Mucosa of descending colon (tissue), 3 donors: Measurements from ENCODE around the gene NELL1. TPM values are rescaled to one million over a fixed set of nuclear protein-coding genes. Genes with fewer than 3 reads are reported as not detected.

ENCODE experiments used
- ATAC-seq: fragments of 200-7000 bp; cut with Tn5 transposase; one replicate; pipeline ENCODE4 v1.9.1; 2020; ENCODE audit warnings: mild to moderate bottlenecking, moderate library complexity
- DNase-seq, 3 donors: peaks; one replicate each; pipeline ENCODE4 v3.0.0-alpha.2; 2020
- H3K36me3 ChIP-seq: fragments of 200-600 bp; one replicate; pipeline ENCODE4 v1.8.0; 2021; ENCODE audit warnings: low read depth, mild to moderate bottlenecking
- H3K4me1 ChIP-seq: fragments of 200-600 bp; one replicate; pipeline ENCODE4 v1.8.0; 2021; ENCODE audit warnings: low read depth, mild to moderate bottlenecking
- H3K4me3 ChIP-seq: fragments of 200-600 bp; one replicate; pipeline ENCODE4 v1.8.0; 2021; ENCODE audit warnings: mild to moderate bottlenecking
- H3K9me3 ChIP-seq: fragments of 200-600 bp; one replicate; pipeline ENCODE4 v1.8.0; 2021; ENCODE audit warnings: mild to moderate bottlenecking
- intact Hi-C, 2 donors: fragments of 100-400 bp; cut with DNase I in 1 of 2; cut with micrococcal nuclease in 1 of 2; formaldehyde crosslinking; loops; one replicate each; pipeline versions ENCODE4 v1.11.0 to v1.11.1; 2022; cut with DNase I, micrococcal nuclease
- total RNA-seq, 3 donors: library from RNA; stranded (reverse); fragmentation: NEBNext Ultra II Directional in 2 of 3; extraction: Animal tissue kit (Norgen Biotek cat#: 25700) in 2 of 3; gene quantifications; one replicate each; pipeline versions ENCODE4 v1.2.1 to v1.2.4, GENCODE V29; 2021 to 2023
- TF ChIP-seq, protein P1 (sequence below): fragments of 200-600 bp; IDR thresholded peaks from one replicate; pipeline ENCODE4 v1.8.0; 2022; ENCODE audit warnings: antibody characterized with exemption, mild to moderate bottlenecking
- donor health status: DM: no; HTN: no; CAD: no; lungs with moderate emphysema.
- donor health status: DM: no; HTN: no; CAD: no.
- donor health status: DM: no; HTN: yes; CAD: no.

NELL1 gene
- total RNA-seq, 3 donors from 2014 or later: 0.20 to 0.73 (median 0.31) TPM

GRCh38 chr11:21614961-21615360, 945.6 kb downstream of the NELL1 start:
- H3K4me1 ChIP-seq: no peaks in the 10 kb centered on the region
- TF ChIP-seq, protein P1, sequence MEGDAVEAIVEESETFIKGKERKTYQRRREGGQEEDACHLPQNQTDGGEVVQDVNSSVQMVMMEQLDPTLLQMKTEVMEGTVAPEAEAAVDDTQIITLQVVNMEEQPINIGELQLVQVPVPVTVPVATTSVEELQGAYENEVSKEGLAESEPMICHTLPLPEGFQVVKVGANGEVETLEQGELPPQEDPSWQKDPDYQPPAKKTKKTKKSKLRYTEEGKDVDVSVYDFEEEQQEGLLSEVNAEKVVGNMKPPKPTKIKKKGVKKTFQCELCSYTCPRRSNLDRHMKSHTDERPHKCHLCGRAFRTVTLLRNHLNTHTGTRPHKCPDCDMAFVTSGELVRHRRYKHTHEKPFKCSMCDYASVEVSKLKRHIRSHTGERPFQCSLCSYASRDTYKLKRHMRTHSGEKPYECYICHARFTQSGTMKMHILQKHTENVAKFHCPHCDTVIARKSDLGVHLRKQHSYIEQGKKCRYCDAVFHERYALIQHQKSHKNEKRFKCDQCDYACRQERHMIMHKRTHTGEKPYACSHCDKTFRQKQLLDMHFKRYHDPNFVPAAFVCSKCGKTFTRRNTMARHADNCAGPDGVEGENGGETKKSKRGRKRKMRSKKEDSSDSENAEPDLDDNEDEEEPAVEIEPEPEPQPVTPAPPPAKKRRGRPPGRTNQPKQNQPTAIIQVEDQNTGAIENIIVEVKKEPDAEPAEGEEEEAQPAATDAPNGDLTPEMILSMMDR: no peak
- intact Hi-C loops: no loop called here
- H3K9me3 ChIP-seq: peaks cover 4% of the 10 kb centered on the region
- no peaks in the 10 kb centered on the region for H3K36me3 ChIP-seq
- DNase-seq (no peak), ATAC-seq (no peak)
- H3K4me3 ChIP-seq: no peak overlapping the region

GRCh38 chr11:21615955-21616371, 946.6 kb downstream of the NELL1 start:
- no peaks in the 10 kb centered on the region for H3K4me1 ChIP-seq
- no peaks in the 10 kb centered on the region for H3K36me3 ChIP-seq
- peaks cover 4% of the 10 kb centered on the region for H3K9me3 ChIP-seq
- ATAC-seq (no peak), DNase-seq (no peak)
- intact Hi-C loops: no loop called here
- no peak overlapping the region for H3K4me3 ChIP-seq
- TF ChIP-seq, protein P1: no peak

- DNase-seq (no peak), ATAC-seq (no peak)
- H3K9me3 ChIP-seq: peaks cover 17% of the 10 kb centered on the region
- no peaks in the 10 kb centered on the region for H3K4me1 ChIP-seq
- intact Hi-C loops: no loop called here
- H3K36me3 ChIP-seq: no peaks in the 10 kb centered on the region
- TF ChIP-seq, protein P1: no peak
- H3K4me3 ChIP-seq: no peak overlapping the region
Observed at GRCh38 chr11:21622566-21622965, 953.2 kb downstream of the NELL1 start.

DNA sequence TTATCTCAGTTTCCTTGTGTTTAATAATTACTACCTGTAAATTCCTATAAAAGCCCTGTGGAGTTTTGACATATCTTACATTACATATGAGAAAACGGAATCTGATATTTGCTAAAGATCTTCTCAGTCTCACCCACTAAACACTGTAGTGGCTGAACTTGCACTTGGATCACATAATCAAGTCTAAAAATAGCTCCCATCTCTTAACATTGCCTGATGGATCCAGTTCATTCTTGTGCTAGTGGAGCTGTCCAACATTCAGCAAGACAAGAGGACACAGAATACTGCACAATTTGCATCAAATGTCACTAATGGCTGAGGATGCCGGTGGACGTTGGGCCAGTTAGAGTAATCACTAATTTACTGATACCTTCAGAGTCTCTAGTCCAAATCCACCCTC, 953.6 kb downstream of the NELL1 start:
- peaks cover 21% of the 10 kb centered on the region for H3K9me3 ChIP-seq
- no peaks in the 10 kb centered on the region for H3K4me1 ChIP-seq
- H3K36me3 ChIP-seq: no peaks in the 10 kb centered on the region
- DNase-seq (no peak), ATAC-seq (no peak)
- TF ChIP-seq, protein P1: no peak
- intact Hi-C loops: no loop called here
- H3K4me3 ChIP-seq: no peak overlapping the region

Other genes starting within 250 kb of the NELL1 start
- not detected for gene SLC6A5, start 70.0 kb upstream of the NELL1 start, total RNA-seq